COLO668 (cell line): Measurements from ENCODE around the gene TRAPPC3.

ENCODE experiments used
- DNase-seq: peaks from one replicate; lab custom pipeline; 2025; ENCODE audit not compliant: unreplicated experiment; lab: John Stamatoyannopoulos, UW

TRAPPC3 gene

DNA sequence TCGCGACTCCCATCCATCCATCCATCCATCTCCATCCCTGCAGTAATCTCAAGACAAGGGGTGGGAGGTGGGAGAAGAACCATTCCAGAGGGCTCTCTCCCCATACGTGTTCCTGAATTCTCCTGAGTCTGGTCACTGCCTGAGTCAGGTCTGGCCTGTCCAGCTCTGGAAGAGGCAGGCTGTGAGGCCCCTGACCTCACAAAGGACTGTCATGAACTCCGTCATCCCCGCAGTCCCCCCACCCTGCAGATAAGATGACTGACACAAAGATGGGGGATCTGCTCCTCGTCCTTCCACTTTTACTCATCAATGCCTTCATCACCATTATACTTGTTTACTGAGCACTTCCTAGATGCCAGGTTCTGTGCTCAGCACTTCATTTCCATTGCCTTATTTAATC lies 5.0 kb upstream of the TRAPPC3 start:
- no peak for DNase-seq

DNA sequence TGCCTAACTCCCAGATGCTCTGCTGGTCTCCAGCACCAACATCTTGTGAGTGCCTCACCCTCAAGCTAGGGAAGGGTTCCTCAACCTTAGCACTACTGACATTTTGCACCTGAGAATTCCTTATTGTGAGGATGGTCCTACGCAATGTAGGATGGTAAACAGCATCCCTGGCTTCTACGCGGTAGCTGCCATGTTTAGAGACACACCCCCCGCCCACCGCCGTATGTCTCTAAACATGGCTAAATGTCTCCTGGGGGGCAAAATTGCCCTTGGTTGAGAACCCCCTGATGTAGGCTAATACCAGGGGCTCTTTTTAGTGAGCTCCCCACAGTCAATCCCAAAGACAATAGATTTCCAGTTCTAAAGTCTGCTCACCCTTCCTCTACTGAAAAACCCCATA lies 4.2 kb upstream of the TRAPPC3 start:
- DNase-seq: no peak

DNA sequence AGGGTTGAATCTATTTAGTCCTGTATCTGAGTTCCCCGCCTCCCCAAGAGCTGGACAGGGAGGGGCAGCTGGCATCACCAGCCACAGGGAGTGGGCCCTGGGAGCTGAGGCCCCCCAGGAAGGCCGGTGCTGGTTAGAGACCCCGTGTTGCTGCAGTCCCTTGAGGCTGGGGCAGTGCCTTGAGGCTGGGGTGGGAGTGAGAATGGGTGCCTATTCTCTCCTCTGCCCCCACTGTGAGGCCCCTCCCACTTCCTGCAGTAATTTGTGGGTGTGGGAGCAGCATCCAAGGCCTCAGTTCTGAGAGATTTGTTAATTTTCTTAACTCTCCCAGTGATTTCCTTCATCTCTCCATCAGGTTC lies 2.5 kb upstream of the TRAPPC3 start:
- DNase-seq: no peak

DNA sequence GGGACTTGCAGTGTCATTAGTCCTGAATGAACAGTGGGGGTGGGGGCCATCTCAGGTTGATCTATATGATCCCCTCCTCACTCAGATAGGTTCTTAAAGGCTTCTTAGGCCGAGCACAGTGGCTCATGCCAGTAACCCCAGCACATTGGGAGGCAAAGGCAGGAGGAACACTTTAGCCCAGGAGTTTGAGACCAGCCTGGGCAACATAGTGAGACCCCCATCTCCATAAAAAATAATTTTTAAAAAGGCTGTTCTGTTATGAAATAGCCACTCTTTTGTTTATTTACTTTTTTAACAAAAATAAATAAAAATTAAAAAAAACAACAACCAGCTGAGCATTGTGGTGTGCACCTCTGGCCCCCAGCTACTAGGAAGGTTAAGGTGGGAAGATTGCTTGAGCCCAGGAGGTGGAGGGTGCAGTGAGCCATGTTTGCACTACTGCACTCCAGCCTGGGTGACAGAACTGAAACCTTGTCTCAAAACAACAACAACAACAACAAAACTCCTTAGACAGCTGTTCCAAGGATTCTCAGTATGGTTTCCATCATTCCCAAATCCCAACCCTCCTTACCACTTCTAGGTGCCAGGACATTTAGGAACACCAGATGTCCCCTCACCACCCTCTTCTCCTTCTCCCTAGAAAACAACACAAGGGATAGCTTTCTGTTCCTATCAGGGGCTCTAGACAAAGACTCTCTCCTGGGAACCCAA lies 2.0 kb upstream of the TRAPPC3 start:
- no peak for DNase-seq

DNA sequence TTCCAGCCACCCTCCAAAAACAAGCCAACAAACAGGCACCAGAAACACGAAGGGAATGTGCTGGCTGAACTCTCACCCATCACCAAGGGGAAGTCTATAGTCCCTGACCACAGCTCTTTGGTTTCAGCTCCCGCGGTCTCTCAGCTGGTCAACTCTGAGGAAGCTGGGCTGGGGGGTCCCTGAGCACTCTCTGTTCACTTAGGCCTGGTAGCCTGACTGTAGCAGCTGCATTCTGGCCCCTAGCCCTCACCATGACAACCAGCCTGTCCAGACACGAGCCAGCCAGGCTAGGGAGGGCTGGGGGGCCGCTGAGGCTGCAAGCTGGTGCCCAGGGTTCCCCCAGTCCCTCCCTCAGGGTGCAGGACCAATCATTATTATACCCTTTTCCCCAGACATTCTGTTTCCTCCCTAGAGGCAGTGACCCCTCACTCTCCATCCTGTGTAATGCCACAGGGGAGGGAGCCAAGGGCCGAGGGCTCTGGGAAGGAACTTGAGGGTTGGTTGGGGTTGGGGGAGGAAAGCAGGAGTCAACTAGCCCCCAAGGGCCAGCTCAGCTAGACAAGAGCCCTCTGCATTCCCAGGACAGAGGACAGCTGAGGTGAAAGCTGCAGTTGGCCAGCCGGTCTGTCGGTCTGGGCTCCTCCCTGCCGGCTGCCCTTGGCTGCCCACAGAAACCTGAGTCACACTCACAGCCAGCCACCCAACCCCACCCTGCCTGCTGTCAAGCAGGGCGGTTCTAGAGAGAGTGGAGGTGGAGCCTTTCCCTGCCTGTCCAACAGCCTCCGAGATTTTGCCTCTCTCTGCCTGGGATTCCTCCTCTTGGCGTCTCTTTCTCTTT lies 1.2 kb upstream of the TRAPPC3 start:
- DNase-seq: peak; percentile 97

DNA sequence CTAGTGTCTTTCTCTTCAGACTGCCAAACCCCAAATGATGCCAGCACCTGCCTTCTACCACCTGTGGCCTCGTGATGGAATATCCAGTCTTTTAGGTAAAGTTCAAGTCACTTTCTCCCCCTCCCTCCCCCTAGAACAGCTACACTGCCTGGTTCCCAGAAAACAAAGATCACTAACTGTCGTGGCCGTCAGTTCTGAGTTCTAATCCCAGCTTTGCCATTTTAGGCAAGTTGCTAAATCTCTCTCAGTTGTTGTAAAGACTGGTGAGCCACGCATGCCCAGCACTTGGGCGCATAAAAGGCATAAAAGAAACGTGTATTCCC lies 648 bp upstream of the TRAPPC3 start:
- DNase-seq: no peak

DNA sequence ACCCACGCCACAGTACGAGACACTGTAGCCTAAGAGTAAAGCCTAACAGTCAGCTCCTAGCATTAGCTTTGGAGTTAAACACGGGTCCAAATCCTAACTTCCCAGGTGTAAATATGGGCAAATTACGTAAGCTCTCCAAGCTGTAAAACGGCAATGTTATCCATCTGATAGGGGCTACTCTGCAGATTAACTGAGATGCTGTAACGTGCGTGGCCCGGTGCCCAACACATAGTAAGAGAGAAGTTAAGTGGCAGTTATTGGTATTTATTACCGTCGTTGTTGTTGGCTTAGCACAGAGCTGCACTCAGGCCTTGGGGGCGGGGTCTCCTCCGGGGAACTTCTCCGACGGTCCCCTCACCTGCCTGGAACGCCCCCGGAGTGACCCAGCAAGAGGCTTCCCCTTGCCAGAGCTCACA lies 457 bp downstream of the TRAPPC3 start:
- no peak for DNase-seq

DNA sequence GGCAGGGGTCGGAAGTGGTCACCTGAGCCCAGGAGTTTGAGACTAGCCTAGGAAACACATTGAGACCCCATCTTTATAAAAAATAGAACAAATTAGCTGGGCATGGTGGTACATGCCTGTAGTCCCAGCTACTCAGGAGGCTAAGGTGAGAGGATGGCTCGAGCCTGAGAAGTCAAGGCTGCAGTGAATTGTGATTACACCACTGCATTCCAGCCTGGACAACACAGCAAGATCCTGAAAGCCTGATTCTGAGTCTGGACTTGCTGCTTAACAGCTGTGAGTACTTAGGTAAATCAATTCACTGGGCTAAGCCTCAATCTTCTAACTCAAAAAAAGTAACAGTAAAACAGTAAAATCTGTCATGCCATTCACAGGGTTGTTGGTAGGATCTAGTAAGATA lies 4.9 kb downstream of the TRAPPC3 start:
- DNase-seq: no peak

DNA sequence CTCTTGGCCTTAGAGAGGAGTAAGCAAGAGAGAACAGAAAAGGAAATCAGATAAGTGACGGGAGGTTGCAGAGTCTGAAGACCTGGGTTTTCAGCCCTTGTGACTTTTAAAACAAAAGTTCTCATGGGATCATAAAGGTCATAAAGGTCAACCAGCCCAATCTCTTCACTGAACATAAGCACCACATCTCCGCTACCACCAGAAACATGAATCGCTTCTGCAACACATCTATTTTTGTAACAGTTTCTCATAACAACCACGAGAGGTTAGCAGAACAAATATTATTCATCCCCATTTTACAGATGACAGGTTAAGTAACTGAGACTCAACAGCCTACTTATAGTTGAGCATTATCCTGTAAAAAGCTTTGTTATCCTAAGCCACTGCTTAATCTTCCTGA lies 5.9 kb downstream of the TRAPPC3 start:
- no peak for DNase-seq

DNA sequence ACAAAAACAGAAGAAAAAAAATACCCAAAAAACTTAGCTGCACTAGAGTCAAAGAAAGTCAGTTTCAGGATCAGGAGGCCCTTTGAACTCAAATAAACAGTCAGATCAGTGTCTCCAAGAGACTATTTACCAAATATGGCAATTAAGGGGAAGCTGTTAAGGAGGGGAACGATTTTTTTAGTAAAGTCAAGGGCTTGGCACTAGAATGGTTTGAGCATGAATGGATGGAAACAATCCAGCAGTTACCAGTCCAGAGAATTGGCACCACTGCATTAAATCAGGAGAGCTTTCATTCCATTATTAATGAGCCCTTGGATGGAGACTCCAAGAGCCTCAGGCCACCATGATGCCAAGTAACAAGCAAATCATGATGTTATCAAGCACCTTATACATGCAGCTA lies 7.2 kb downstream of the TRAPPC3 start:
- DNase-seq: no peak

DNA sequence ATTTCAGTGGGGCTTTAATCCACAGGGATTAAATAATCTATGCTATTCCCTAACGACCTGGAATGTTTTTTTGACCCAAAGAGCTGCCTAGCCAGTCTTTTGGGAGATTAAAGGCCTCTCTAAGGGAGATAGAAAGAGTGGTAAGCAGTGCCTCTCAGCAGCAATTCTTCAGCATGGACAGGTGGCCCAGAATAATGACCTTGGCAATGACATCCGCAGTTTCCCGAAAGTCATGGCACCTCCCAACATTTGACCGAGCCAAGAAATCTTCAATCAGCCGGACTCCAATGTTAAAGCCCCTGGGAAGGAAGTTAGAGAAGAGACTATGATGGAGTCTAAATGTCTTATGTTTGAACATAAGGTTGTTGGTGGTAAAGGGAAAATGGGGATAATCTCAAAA lies 9.8 kb downstream of the TRAPPC3 start:
- DNase-seq: no peak

DNA sequence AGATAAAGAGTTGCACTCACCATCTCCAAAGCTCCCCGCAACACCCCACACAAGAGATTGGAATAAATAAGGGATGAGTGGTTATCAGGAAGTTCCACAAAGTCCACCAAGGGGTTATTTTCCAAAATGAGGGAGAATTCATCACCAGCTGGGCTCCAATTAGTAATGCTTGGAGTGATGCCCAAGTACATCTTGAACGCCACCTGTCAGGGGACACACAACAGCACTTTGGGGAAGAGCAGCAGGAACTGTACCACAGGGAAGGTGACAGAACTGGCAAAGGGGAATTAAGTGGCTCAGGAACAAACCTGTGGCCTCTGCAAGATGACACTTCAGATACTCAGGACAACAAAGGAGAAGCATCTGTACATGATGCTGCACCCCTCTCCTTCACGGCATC lies 11.5 kb downstream of the TRAPPC3 start:
- DNase-seq: no peak

DNA sequence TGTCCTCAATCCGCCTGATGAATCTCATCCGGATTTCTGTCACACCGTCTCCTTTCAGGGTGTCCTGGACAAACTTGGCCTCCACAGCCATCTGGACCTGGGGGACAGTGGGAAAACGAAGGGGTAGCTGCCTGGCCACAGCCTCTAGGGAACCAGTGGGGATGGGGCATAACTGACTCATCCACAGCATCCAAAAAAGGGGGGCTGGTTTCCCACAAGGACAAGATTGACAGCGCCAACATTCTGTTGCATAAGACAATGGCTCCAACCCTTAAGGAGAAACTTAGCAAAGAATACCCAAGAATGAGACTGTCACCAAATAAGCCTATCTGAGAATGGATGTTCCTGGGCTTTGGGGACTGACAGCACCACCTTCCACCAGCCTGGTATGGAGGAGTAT lies 12.1 kb downstream of the TRAPPC3 start:
- DNase-seq: no peak

DNA sequence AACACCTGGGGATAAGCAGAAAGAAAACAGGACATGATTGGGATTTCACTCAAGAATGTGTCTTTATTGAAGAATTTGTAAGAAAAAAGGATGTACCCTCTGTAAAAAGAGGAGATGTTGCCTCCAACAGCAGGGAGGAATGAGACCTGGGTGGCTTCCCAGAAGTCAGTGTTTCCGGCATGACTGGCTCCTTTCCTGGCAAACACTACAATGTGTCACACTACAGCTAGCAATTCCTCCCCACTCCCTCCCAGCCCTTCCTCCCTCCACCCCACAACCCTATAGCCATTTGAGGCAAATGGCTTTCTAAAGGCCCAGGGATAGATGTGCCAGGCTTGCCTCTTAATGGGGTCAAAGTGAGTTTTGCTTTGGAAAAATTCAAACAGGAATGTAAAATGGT lies 12.8 kb downstream of the TRAPPC3 start:
- DNase-seq: no peak

DNA sequence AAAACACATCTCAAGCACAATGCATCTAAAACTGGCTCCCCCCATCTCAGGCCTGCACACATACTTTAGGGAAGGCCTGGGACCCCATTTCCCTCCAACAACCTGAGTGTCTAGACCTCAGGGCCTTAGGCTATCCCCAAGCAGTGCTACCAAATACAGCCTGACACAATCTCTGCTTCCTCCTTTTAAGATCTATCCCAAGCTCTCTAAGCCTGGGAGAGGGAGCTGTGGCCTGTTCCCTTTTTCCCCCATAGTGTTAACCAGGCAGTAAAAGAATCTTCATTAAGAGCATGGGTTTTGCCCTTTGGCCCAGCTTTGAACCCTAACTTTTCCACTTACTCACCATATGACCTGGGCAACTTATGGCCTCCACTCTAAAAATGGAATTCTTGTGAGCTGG lies 13.5 kb downstream of the TRAPPC3 start:
- no peak for DNase-seq

DNA sequence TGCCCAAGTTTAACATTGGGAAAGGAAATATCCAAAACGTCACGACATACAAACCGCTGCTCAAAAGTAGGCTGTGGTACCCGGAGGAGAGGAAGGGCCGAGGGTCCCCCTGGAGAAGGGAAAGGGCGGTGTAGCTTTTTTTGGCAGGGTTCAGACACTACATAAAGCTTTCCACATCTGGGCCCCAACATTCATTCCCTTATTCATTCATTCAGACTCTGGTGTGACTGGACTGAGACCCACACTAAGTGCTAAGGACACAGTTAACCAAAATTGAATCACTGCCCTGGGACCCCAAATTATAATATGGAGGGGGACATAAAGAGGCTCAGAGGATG lies 14.0 kb downstream of the TRAPPC3 start:
- DNase-seq: no peak

DNA sequence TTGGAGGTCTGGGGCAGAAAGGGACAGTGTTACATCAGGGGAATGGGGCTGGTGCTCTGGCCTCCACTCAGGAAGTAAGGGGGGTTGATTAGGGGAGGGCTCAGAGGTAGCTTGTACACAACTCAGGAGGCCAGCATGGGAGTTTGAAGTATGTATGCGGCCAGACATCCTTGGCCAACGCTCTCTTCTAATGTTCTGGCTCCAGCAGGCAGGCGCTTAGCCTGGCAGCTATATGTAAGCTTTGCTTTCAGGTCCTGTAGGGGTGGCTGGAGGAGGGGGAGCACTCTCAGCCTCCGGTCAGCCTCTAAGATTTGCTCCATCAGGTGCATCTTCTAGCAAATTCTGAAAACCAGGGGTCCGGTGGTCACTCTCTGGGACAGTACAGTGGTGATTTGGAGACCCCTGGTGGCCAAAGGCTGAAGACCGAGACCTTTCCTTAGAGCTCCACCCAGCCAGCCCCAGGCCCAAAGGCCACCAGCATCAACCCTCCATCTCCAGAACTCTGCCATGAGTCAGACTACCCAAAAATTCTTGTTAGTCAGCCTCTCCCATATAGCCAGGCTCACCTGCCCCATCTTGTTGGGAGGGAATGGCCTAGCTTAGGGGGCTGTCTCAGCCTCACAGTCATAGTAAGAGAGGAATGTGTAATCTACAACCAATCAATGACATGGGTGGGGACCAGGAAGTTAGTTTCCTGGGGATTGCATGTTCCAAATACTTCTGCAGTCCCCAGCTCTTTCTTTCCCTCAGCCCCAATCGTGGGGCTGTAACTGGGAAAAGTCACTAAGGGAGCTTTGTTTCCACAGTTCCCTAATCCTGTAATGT lies 14.6 kb downstream of the TRAPPC3 start:
- DNase-seq: peak; percentile 50

DNA sequence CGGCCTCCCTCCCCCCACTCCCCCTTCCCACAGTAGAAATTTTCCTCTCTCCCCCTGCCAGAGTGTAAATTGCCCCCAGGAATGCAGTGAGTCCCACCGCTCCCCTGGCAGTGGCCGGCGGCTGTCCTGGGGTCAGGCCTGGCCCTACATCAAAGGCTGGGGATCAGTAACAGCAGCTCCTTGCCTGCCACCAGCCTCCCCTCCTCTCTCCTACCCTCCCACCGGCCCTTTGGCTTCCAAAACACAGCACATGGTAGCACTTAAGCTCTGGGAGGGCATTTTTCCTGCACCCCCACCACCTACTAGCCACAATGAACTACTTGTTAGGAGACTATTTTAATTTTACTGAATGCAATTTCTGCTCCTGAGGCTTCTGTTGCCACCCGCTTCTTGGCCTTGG lies 15.3 kb downstream of the TRAPPC3 start:
- DNase-seq: no peak

DNA sequence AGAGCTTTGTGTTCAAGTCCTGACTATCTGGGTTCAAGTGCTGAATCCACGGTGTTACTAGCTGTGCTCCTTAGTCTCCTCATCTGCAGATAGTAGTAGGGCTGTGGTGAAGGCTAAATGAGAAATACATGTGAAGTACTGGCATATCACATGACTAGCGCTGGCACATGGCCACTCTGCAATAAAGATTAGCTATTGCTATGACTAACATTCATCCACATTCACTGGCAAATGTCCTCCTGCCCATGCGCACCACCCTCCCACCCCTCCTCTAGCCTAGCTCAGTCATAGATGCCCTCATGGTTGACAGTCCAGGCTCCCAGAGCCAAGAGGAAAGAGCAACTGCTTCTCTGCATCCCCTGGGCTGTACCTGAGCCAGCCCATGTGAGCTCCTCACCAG lies 15.8 kb downstream of the TRAPPC3 start:
- DNase-seq: peak; percentile 29

DNA sequence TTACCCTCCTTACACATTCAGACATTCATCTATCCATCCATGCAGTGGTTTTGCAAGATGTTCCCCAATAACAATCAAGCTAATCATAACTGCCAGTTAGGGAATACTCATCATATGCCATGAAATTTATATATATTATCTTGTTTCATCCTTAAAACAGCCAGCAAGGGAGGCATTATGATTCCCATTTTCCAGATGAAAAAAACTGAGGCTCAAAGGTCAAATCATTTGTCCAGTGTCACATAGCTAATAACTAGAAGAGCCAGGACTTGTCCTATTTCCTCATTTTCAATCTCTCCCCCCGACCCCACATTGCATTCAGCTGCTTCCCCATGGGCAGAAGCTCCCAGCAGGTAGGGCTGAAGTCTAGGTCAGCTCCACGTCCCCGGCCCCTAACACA lies 17.3 kb downstream of the TRAPPC3 start:
- no peak for DNase-seq

DNA sequence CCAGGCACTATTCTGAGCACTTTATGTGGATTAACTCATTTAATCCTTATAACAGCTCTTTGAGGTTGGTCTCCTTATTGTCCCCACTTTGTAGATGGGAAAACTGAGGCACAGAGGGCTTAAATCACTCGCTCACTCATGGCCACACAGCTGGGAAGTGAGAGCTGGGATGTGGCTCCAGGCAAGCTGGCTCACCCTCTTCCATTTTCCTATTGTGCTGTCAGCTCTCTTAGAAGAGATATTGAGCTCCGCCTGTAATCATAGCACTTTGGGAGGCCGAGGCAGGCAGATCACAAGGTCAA lies 20.4 kb downstream of the TRAPPC3 start:
- no peak for DNase-seq

DNA sequence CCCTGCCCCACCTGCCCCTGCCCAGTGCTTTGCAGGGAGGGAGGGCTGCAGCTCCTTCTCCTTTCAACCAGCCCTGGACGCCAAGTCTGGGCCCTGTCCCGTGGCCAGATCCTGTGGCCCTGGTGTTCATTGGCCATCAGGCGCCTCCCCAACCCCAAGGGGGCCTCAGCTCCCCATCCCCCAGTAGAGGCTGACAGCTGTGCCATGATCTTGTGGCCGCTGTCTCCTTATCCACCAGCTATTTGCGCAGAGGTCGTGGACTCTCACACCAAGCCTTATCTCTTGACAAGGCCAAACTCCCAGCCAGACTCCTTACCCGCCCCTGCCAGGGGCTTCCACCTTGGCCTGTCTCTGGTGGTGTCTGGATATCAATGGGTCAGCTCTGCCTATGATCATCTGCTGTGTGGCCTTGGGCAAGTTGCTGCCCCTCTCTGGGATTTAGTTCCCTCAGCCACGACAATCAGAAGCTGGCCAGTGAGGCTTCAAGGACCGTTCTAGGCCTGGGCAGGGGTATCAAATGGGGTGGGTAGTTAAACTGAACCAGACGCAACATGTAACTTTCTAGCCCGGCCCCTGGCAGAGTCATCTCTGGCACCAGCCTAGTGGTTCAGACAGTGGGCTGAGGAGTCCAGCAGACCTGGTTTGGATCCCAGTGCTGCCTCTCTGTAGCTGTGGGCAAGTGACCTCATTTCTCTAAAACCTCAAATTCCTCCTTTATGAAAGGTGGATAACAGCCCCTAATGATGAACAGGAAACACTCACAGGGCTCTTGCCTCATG lies 21.0 kb downstream of the TRAPPC3 start:
- no peak for DNase-seq
